Right lobe of liver (tissue), 6 donors: ENCODE measurements around the gene DDX28. TPM values are rescaled to one million over a fixed set of nuclear protein-coding genes. Genes with fewer than 3 reads are reported as not detected.

Experiments used
- ATAC-seq, 4 donors: fragments of 200-7000 bp; cut with Tn5 transposase; one replicate each; pipeline ENCODE4 v1.9.1; 2020; ENCODE audit warnings: mild to moderate bottlenecking in 4 of 4, moderate library complexity in 4 of 4
- DNase-seq, 3 donors: peaks; one replicate each; pipeline ENCODE4 v3.0.0-alpha.2; 2020
- H3K27ac ChIP-seq, 3 donors: fragments of 200-600 bp; one replicate each; pipeline ENCODE4 v1.8.0; 2022
- H3K27me3 ChIP-seq, 2 donors: fragments of 200-600 bp; one replicate each; pipeline ENCODE4 v1.8.0; 2022
- H3K36me3 ChIP-seq, 4 donors: fragments of 200-600 bp; sonication (generic) in 1 of 4; one replicate each; pipeline versions ENCODE4 v1.5.1 to v1.8.0; 2017 to 2022; ENCODE audit warnings: control low read depth in 1 of 4
- H3K4me1 ChIP-seq, 4 donors: fragments of 200-600 bp; sonication (generic) in 1 of 4; one replicate each; pipeline versions ENCODE4 v1.5.1 to v1.8.0; 2017 to 2022; ENCODE audit warnings: control low read depth in 1 of 4
- H3K4me3 ChIP-seq, 3 donors: fragments of 200-600 bp; one replicate each; pipeline ENCODE4 v1.8.0; 2022
- H3K9me3 ChIP-seq, 4 donors: fragments of 200-600 bp; sonication (generic) in 1 of 4; one replicate each; pipeline versions ENCODE4 v1.5.1 to v1.8.0; 2017 to 2022; ENCODE audit warnings: control low read depth in 1 of 4
- POLR2A ChIP-seq: fragments of 450-650 bp; IDR thresholded peaks from one replicate; pipeline ENCODE4 v1.6.1; 2017; ENCODE audit warnings: antibody characterized with exemption, mild to moderate bottlenecking
- WGBS: methylation state at CpG from one replicate; pipeline ENCODE4 v1.1.6; 2018; ENCODE audit warnings: low coverage, low lambda C conversion rate; ENCODE audit not compliant: insufficient coverage; ENCODE audit errors: missing lambda C conversion rate; 5-methylcytosine and 5-hydroxymethylcytosine counted together
- intact Hi-C, 2 donors: fragments of 100-400 bp; cut with DNase I; formaldehyde crosslinking; loops; one replicate each; pipeline versions ENCODE4 v1.11.2 to v1.14.1; 2022
- total RNA-seq, 6 experiments: library from RNA; depleted of rRNA in 2 of 6; stranded (reverse); fragments of >200 nt in 2 of 6; fragmentation: NEBNext Ultra II Directional in 3 of 6; extraction: Animal tissue kit (Norgen Biotek cat#: 25700) in 3 of 6; gene quantifications; one replicate each; pipeline versions ENCODE4 v1.1.0 to v1.2.4, GENCODE V29; 2016 to 2023
- TF ChIP-seq, protein P1 (sequence below), 4 donors: fragments of 200-600 bp in 3 of 4; fragments of 450-650 bp in 1 of 4; IDR thresholded peaks; one replicate each; pipeline versions ENCODE4 v1.5.1 to v1.8.0; 2016 to 2022; ENCODE audit warnings: antibody characterized with exemption in 4 of 4, mild to moderate bottlenecking in 2 of 4
- donor health status: DM: no; HTN: yes; CAD: no.
- donor health status: DM: no; HTN: no; CAD: no.
- donor health status: DM: no; HTN: no; CAD: no.
- donor health status: DM: no; HTN: yes; CAD: no.
- donor health status: DM: no; HTN: yes; CAD: no.

Gene DDX28
- total RNA-seq, 6 experiments from 2014 or later: 5.4 to 10.0 (median 6.3) TPM

DNA sequence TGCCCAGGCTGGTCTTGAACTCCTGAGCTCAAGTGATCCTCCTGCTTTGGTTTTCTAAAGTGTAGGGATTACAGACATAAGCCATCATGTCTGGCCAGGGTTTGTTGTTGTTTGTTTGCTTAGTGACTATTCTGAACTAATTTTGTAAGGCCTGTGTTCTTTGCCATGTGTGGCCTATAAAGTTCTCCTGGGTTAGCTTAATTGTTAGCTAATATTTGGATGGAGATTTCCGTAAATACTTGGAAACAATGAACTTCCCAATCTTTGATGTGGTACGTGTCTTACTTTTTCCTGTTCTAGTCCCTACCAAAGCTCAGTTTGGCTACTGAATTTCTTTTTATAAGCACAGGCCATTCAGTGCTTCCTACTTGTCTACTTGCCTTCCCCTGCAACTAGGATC, 25.0 kb upstream of the DDX28 start:
- H3K27ac ChIP-seq: no peak overlapping the region
- TF ChIP-seq POLR2A: no peak
- TF ChIP-seq, protein P1, sequence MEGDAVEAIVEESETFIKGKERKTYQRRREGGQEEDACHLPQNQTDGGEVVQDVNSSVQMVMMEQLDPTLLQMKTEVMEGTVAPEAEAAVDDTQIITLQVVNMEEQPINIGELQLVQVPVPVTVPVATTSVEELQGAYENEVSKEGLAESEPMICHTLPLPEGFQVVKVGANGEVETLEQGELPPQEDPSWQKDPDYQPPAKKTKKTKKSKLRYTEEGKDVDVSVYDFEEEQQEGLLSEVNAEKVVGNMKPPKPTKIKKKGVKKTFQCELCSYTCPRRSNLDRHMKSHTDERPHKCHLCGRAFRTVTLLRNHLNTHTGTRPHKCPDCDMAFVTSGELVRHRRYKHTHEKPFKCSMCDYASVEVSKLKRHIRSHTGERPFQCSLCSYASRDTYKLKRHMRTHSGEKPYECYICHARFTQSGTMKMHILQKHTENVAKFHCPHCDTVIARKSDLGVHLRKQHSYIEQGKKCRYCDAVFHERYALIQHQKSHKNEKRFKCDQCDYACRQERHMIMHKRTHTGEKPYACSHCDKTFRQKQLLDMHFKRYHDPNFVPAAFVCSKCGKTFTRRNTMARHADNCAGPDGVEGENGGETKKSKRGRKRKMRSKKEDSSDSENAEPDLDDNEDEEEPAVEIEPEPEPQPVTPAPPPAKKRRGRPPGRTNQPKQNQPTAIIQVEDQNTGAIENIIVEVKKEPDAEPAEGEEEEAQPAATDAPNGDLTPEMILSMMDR (IDR thresholded peaks at IDR 0.05): no peak
- no peaks in the 10 kb centered on the region for H3K9me3 ChIP-seq
- peaks cover 0 to 7% (median 0%) of the 10 kb centered on the region in 4 donors for H3K36me3 ChIP-seq
- peak in 2 of 4 donors; percentile 28 to 55 for ATAC-seq
- intact Hi-C loops: no loop called here
- H3K4me1 ChIP-seq: peaks cover 0 to 13% (median 0%) of the 10 kb centered on the region in 4 donors
- no peak for DNase-seq
- H3K4me3 ChIP-seq: no peak overlapping the region
- H3K27me3 ChIP-seq: no peaks in the 10 kb centered on the region
- 53% methylated on average over 2 of the region's 2 CpGs for WGBS

DNA sequence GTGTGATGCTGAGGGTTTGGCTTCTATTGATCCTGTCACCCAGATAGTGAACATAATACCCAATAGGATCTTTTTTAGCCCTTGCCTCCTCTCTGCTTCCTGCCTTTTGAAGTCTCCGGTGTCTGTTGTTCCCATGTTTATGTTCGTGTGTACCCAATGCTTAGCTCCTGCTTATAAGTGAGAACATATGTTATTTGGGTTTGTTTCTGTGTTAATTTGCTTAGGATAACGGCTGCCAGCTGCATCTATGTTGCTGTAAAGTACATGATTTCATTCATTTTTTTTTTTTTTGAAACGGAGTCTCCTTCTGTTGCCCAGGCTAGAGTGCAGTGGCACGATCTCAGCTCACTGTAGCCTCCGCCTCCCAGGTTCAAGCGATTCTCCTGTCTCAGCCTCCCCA, 23.1 kb upstream of the DDX28 start:
- Histone ChIP-seq H3K36me3 (peaks cover 0 to 7% (median 0%) of the 10 kb centered on the region in 4 donors), H3K27ac (no peak overlapping the region), H3K4me1 (peaks cover 0 to 4% (median 0%) of the 10 kb centered on the region in 4 donors), H3K4me3 (no peak overlapping the region), H3K9me3 (no peaks in the 10 kb centered on the region), H3K27me3 (no peaks in the 10 kb centered on the region)
- no peak for TF ChIP-seq POLR2A
- TF ChIP-seq, protein P1 (IDR thresholded peaks at IDR 0.05): no peak
- ATAC-seq: no peak
- 76% methylated on average over 7 of the region's 7 CpGs for WGBS
- DNase-seq: no peak
- intact Hi-C loops: no loop called here

DNA sequence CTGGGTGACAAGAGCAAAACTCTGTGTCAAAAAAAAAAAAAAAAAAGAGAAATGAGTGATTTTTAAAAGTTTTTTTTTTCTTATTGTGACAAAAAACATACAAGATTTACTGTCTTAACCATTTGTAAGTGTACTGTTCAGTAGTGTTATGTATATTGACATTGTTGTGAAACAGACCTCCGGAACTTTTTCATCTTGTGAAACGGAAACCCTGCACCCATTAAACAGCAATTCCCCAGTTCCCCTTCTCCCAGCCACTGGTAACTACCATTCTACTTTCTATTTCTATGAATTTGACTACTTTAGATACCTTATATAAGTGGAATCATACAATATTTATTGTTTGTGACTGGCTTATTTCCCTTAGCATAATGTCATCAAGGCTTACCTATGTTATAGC, 18.8 kb upstream of the DDX28 start:
- ATAC-seq (peak in 3 of 4 donors; percentile 18 to 37 (median 36)), DNase-seq (no peak)
- H3K27me3 ChIP-seq: no peaks in the 10 kb centered on the region
- intact Hi-C loops: no loop called here
- TF ChIP-seq, protein P1 (IDR thresholded peaks at IDR 0.05): no peak
- TF ChIP-seq POLR2A: no peak
- H3K4me1 ChIP-seq: no peaks in the 10 kb centered on the region
- H3K27ac ChIP-seq: no peak overlapping the region
- WGBS: 27% methylated on average over 2 of the region's 2 CpGs
- no peak overlapping the region for H3K4me3 ChIP-seq
- H3K9me3 ChIP-seq: no peaks in the 10 kb centered on the region
- no peaks in the 10 kb centered on the region for H3K36me3 ChIP-seq

- intact Hi-C loops: no loop called here
These were observed 17.7 kb upstream of the DDX28 start for GRCh38 chr16:68040506-68041288.

More at GRCh38 chr16:68040506-68041288, 17.7 kb upstream of the DDX28 start:
- 42% methylated on average over 7 of the region's 14 CpGs for whole genome bisulfite sequencing
- Histone ChIP-seq H3K27me3 (no peaks in the 10 kb centered on the region), H3K27ac (no peak overlapping the region), H3K36me3 (no peaks in the 10 kb centered on the region), H3K4me3 (no peak overlapping the region), H3K4me1 (no peaks in the 10 kb centered on the region), H3K9me3 (no peaks in the 10 kb centered on the region)
- TF ChIP-seq, protein P1 (IDR thresholded peaks at IDR 0.05): peak; percentile 75 to 85 (median 77)
- no peak for TF ChIP-seq POLR2A
- peak; percentile 85 to 90 (median 90) for DNase-seq
- ATAC-seq: peak; percentile 98 to 99 (median 98)
